ENCODE data around the gene CYTIP. TPM values are rescaled to one million over a fixed set of nuclear protein-coding genes. Genes with fewer than 3 reads are reported as not detected.
"Not testable (repeated sequence)": the region's sequence is repeated elsewhere in the genome, so short reads cannot be mapped to it uniquely, and the experiment has no call there.

The CYTIP gene
- total RNA-seq, 4 donors from 2014 or later, result 0.26 to 5.5 (median 2.6) TPM; not detected in 1

GRCh38 chr2:157386747-157387146 is 57.1 kb downstream of the CYTIP start:
- DNase-seq, result no peak

GRCh38 chr2:157386247-157386646 is 57.6 kb downstream of the CYTIP start:
- no peaks in the 10 kb centered on the region for H3K9me3 ChIP-seq
- DNase-seq, result no peak
- no peaks in the 10 kb centered on the region for H3K36me3 ChIP-seq
- no peak overlapping the region for H3K4me3 ChIP-seq
- no peaks in the 10 kb centered on the region for H3K4me1 ChIP-seq
- no peak for TF ChIP-seq CTCF (IDR thresholded peaks at IDR 0.05)
- TF ChIP-seq POLR2A (IDR thresholded peaks at IDR 0.05), result no peak
- intact Hi-C loops (cut with DNase I; ENCODE audit: low total_unique reads), result no loop called here
- H3K27ac ChIP-seq, result no peak overlapping the region
- H3K27me3 ChIP-seq, result no peaks in the 10 kb centered on the region

More at GRCh38 chr2:157386747-157387146, 57.1 kb downstream of the CYTIP start:
- H3K27ac ChIP-seq, result no peak overlapping the region
- H3K36me3 ChIP-seq, result no peaks in the 10 kb centered on the region
- no peaks in the 10 kb centered on the region for H3K9me3 ChIP-seq
- H3K4me3 ChIP-seq, result no peak overlapping the region
- no peak for TF ChIP-seq CTCF (IDR thresholded peaks at IDR 0.05)
- no peak for TF ChIP-seq POLR2A (IDR thresholded peaks at IDR 0.05)
- H3K27me3 ChIP-seq, result no peaks in the 10 kb centered on the region
- intact Hi-C loops (cut with DNase I; ENCODE audit: low total_unique reads), result no loop called here
- no peaks in the 10 kb centered on the region for H3K4me1 ChIP-seq

GRCh38 chr2:157377861-157378260 is 66.0 kb downstream of the CYTIP start:
- intact Hi-C loops (cut with DNase I; ENCODE audit: low total_unique reads), result no loop called here
- no peak for TF ChIP-seq CTCF (IDR thresholded peaks at IDR 0.05)
- no peak for TF ChIP-seq POLR2A (IDR thresholded peaks at IDR 0.05)
- Histone ChIP-seq H3K4me3 (no peak overlapping the region), H3K27me3 (no peaks in the 10 kb centered on the region), H3K27ac (no peak overlapping the region), H3K4me1 (no peaks in the 10 kb centered on the region), H3K36me3 (no peaks in the 10 kb centered on the region), H3K9me3 (no peaks in the 10 kb centered on the region)
- DNase-seq, result no peak

GRCh38 chr2:157376041-157376440 is 67.8 kb downstream of the CYTIP start:
- intact Hi-C loops (cut with DNase I; ENCODE audit: low total_unique reads), result no loop called here
- no peak for DNase-seq
- H3K27me3 ChIP-seq, result no peaks in the 10 kb centered on the region
- H3K9me3 ChIP-seq, result no peaks in the 10 kb centered on the region
- no peak overlapping the region for H3K4me3 ChIP-seq
- H3K4me1 ChIP-seq, result no peaks in the 10 kb centered on the region
- TF ChIP-seq POLR2A (IDR thresholded peaks at IDR 0.05) (no peak), CTCF (IDR thresholded peaks at IDR 0.05) (no peak)
- H3K36me3 ChIP-seq, result no peaks in the 10 kb centered on the region
- no peak overlapping the region for H3K27ac ChIP-seq

GRCh38 chr2:157375384-157375783 is 68.5 kb downstream of the CYTIP start:
- no peak for DNase-seq
- Histone ChIP-seq H3K27me3 (no peaks in the 10 kb centered on the region), H3K4me1 (no peaks in the 10 kb centered on the region), H3K9me3 (no peaks in the 10 kb centered on the region), H3K36me3 (no peaks in the 10 kb centered on the region), H3K4me3 (no peak overlapping the region), H3K27ac (no peak overlapping the region)
- intact Hi-C loops (cut with DNase I; ENCODE audit: low total_unique reads), result no loop called here
- TF ChIP-seq POLR2A (IDR thresholded peaks at IDR 0.05) (no peak), CTCF (IDR thresholded peaks at IDR 0.05) (no peak)

- H3K4me1 ChIP-seq; H3K27me3 ChIP-seq; H3K27ac ChIP-seq; intact Hi-C loops (cut with DNase I; ENCODE audit: low total_unique reads); H3K36me3 ChIP-seq; DNase-seq; H3K9me3 ChIP-seq; H3K4me3 ChIP-seq: not testable (repeated sequence)
These were observed 75.4 kb downstream of the CYTIP start for GRCh38 chr2:157368508-157368907.
